ENCODE results near the gene CHST11. TPM values are rescaled to one million over a fixed set of nuclear protein-coding genes. Genes with fewer than 3 reads are reported as not detected.

The CHST11 gene
- total and polyA plus RNA-seq, 10 of the 15 experiments (the other 5 are each of a cell fraction or from before 2014, with no cell fraction given) = 1.9 to 38.1 (median 17.2) TPM

DNA sequence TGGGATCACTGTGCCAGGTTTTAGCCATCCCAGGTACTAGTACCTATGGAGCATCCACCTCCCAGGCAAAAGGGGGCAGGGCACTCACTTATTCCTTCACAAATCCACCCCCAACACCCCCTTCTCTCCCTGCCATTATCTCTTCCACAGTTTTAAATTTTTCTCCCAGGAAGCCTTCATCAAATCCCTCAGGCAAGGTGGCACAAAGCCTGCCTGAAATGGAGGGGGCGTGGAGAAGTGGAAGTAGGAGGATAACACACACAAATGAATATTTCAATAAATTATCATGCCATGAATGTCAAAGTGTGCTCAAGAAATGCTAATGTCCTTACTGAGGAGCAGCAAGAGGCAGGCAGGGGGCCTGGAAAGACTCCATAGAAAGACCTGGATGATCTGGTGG, 4.7 kb upstream of the CHST11 start:
- SMC1A ChIA-PET (ENCODE audit: uncharacterized antibody, unreplicated experiment) = no interaction called here
- WGBS (ENCODE audit: insufficient coverage, insufficient replicate concordance, low lambda C conversion rate, missing lambda C conversion rate) = 78% methylated on average over 1 of the region's 1 CpG
- ATAC-seq (no peak), DNase-seq (ENCODE audit: low read depth, low spot score) (no peak), FAIRE-seq (no peak)
- Histone ChIP-seq H4K20me1 (ENCODE audit: control insufficient read depth, insufficient read depth) (no peaks in the 10 kb centered on the region), H3K4me2 (ENCODE audit: control insufficient read depth, insufficient read depth) (no peak overlapping the region), H2AFZ (ENCODE audit: control insufficient read depth, low read depth, low read length) (no peak overlapping the region), H3K4me3 (no peak overlapping the region), H3K9ac (ENCODE audit: control insufficient read depth, insufficient read depth, low read length) (no peak overlapping the region), H3K36me3 (ENCODE audit: control insufficient read depth in 2 of 2, insufficient read depth in 2 of 2, low read length in 1 of 2) (no peaks in the 10 kb centered on the region), H3K79me2 (ENCODE audit: control insufficient read depth, insufficient read depth, low read length) (peaks cover 3% of the 10 kb centered on the region), H3K27me3 (replicated peaks in 1 of 2; ENCODE audit: control insufficient read depth in 2 of 2, insufficient read depth in 2 of 2, low read length in 1 of 2) (no peaks in the 10 kb centered on the region), H3K27ac (ENCODE audit: control insufficient read depth, insufficient read depth) (no peak overlapping the region), H3K4me1 (ENCODE audit: control insufficient read depth, insufficient read depth, low read length) (no peaks in the 10 kb centered on the region), H3K9me3 (replicated peaks; ENCODE audit: control insufficient read depth, insufficient read depth, low read length) (no peaks in the 10 kb centered on the region; the same call in 1 of the 3 replicates)
- RAD21 ChIA-PET (ENCODE audit: unreplicated experiment) = no interaction called here
- POLR2A ChIA-PET = no interaction called here
- in situ Hi-C loops (cut with MboI) = no loop called here
- CTCF ChIA-PET = no interaction called here
- TF ChIP-seq SMARCA5 (IDR thresholded peaks at IDR 0.05) (no peak), BHLHE40 (IDR thresholded peaks at IDR 0.05; ENCODE audit: borderline replicate concordance in 1 of 2, low read depth in 2 of 2, low read length in 1 of 2) (no peak), RBBP5 (conservative IDR thresholded peaks at IDR 0.05) (no peak), MEF2B (IDR thresholded peaks at IDR 0.05; ENCODE audit: partially characterized antibody, poor library complexity, severe bottlenecking) (no peak)
- TF ChIP-seq, protein P1, sequence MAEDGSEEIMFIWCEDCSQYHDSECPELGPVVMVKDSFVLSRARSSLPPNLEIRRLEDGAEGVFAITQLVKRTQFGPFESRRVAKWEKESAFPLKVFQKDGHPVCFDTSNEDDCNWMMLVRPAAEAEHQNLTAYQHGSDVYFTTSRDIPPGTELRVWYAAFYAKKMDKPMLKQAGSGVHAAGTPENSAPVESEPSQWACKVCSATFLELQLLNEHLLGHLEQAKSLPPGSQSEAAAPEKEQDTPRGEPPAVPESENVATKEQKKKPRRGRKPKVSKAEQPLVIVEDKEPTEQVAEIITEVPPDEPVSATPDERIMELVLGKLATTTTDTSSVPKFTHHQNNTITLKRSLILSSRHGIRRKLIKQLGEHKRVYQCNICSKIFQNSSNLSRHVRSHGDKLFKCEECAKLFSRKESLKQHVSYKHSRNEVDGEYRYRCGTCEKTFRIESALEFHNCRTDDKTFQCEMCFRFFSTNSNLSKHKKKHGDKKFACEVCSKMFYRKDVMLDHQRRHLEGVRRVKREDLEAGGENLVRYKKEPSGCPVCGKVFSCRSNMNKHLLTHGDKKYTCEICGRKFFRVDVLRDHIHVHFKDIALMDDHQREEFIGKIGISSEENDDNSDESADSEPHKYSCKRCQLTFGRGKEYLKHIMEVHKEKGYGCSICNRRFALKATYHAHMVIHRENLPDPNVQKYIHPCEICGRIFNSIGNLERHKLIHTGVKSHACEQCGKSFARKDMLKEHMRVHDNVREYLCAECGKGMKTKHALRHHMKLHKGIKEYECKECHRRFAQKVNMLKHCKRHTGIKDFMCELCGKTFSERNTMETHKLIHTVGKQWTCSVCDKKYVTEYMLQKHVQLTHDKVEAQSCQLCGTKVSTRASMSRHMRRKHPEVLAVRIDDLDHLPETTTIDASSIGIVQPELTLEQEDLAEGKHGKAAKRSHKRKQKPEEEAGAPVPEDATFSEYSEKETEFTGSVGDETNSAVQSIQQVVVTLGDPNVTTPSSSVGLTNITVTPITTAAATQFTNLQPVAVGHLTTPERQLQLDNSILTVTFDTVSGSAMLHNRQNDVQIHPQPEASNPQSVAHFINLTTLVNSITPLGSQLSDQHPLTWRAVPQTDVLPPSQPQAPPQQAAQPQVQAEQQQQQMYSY (CRISPR knock-in tag; IDR thresholded peaks at IDR 0.05) = no peak
- TF ChIP-seq, protein P2, sequence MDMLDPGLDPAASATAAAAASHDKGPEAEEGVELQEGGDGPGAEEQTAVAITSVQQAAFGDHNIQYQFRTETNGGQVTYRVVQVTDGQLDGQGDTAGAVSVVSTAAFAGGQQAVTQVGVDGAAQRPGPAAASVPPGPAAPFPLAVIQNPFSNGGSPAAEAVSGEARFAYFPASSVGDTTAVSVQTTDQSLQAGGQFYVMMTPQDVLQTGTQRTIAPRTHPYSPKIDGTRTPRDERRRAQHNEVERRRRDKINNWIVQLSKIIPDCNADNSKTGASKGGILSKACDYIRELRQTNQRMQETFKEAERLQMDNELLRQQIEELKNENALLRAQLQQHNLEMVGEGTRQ (IDR thresholded peaks at IDR 0.05; ENCODE audit: borderline replicate concordance, low read depth, low read length) = no peak
- no TSS peak for BruUV-seq (replicated peaks)
- intact Hi-C loops (cut with micrococcal nuclease; ENCODE audit: unreplicated experiment) = no loop called here
